K562 (cell line): ENCODE data around the gene USP9Y.

Source experiments
- CCNT2 ChIP-seq: IDR thresholded peaks from 2 replicates; pipeline ENCODE4 v1.6.1; 2011; ENCODE audit warnings: borderline replicate concordance, low read depth, mild to moderate bottlenecking, moderate library complexity, mixed read lengths, low read length; ENCODE audit not compliant: insufficient read length; ENCODE audit errors: extremely low read depth
- CTCF ChIP-seq, 3 experiments: IDR thresholded peaks in 2 of 3; conservative IDR thresholded peaks in 1 of 3; 2 replicates each; pipeline ENCODE4 v1.5.1; 2011 to 2012; ENCODE audit warnings: low read length in 3 of 3, mild to moderate bottlenecking in 3 of 3, control low read depth in 2 of 3, improper control_type of control experiment in 1 of 3, inconsistent platforms in 1 of 3, low read depth in 1 of 3, mixed read lengths in 1 of 3, moderate library complexity in 1 of 3; ENCODE audit not compliant: insufficient read depth in 2 of 3
- EZH2 ChIP-seq: IDR thresholded peaks from 2 replicates; pipeline ENCODE4 v1.6.1; 2012; ENCODE audit warnings: low read depth, mild to moderate bottlenecking, inconsistent platforms, low read length, borderline replicate concordance
- GATAD2B ChIP-seq: fragments of 450-650 bp; IDR thresholded peaks from 2 replicates; pipeline ENCODE4 v1.6.1; 2017; ENCODE audit warnings: mild to moderate bottlenecking, borderline replicate concordance
- GTF2F1 ChIP-seq: IDR thresholded peaks from 2 replicates; pipeline ENCODE4 v1.6.1; 2011; ENCODE audit warnings: low read depth, low read length, improper control_type of control experiment
- JUN ChIP-seq, 2 experiments: sonication (generic) in 1 of 2; formaldehyde crosslinking in 1 of 2; IDR thresholded peaks; 2 replicates each; pipeline versions ENCODE4 v1.6.1 to v1.8.0; 2012 to 2022; ENCODE audit warnings: borderline replicate concordance in 2 of 2, mild to moderate bottlenecking in 2 of 2, improper control_type of control experiment in 1 of 2, low read depth in 1 of 2, low read length in 1 of 2, missing genetic modification reagents in 1 of 2
- ZBTB49 ChIP-seq: sonication (generic); formaldehyde crosslinking; IDR thresholded peaks from 2 replicates; pipeline ENCODE4 v1.8.0; 2022; ENCODE audit warnings: missing genetic modification reagents, mild to moderate bottlenecking, borderline replicate concordance
- ZNF274 ChIP-seq: IDR thresholded peaks from 2 replicates; pipeline ENCODE4 v1.6.1; 2011; ENCODE audit warnings: low read depth, mild to moderate bottlenecking, low read length, moderate library complexity, borderline replicate concordance
- ZNF589 ChIP-seq: fragments of 200-800 bp; sonication (Bioruptor generic); IDR thresholded peaks from 2 replicates; pipeline ENCODE4 v1.6.1; 2016; ENCODE audit warnings: low read depth, missing genetic modification characterization, missing compliant biosample characterization
- ZNF695 ChIP-seq: fragments of 450-650 bp; formaldehyde crosslinking; IDR thresholded peaks from 2 replicates; pipeline ENCODE4 v1.4.0; 2020; ENCODE audit warnings: mild to moderate bottlenecking, moderate library complexity
- ZNF76 ChIP-seq: fragments of 250-450 bp; sonication (Bioruptor Pico); IDR thresholded peaks from 2 replicates; pipeline ENCODE4 v1.4.0; 2020; ENCODE audit warnings: mild to moderate bottlenecking, moderate library complexity, borderline replicate concordance

GRCh38 chrY:12896973-12897372 is 195.9 kb downstream of the USP9Y start:
- no peak for TF ChIP-seq GATAD2B
- no peak for TF ChIP-seq CCNT2
- TF ChIP-seq ZNF274 = no peak
- TF ChIP-seq CTCF (IDR thresholded peaks at IDR 0.05 in 2 of 3, conservative IDR thresholded peaks at IDR 0.05 in 1 of 3; ENCODE audit: insufficient read depth in 2 of 3, low read depth in 1 of 3, low read length in 3 of 3) = no peak
- no peak for TF ChIP-seq ZNF695
- TF ChIP-seq ZBTB49 (CRISPR knock-in tag) = no peak
- no peak for TF ChIP-seq JUN (IDR thresholded peaks at IDR 0.05; ENCODE audit: borderline replicate concordance, low read depth, low read length)
- no peak for TF ChIP-seq JUN (CRISPR knock-in tag; IDR thresholded peaks at IDR 0.05; ENCODE audit: borderline replicate concordance)
- TF ChIP-seq EZH2 = no peak
- no peak for TF ChIP-seq GTF2F1
- no peak for TF ChIP-seq ZNF589
- TF ChIP-seq ZNF76 = no peak
